Measurements from ENCODE around the gene ABCG4. TPM values are rescaled to one million over a fixed set of nuclear protein-coding genes. Genes with fewer than 3 reads are reported as not detected.

ABCG4 gene
- total RNA-seq, 1 experiment from 2014 or later: 1.9 TPM

GRCh38 chr11:119205080-119205479 is 56.2 kb downstream of the ABCG4 start:
- intact Hi-C loops (cut with micrococcal nuclease): loop anchor here (5.0 kb wide), 1 partner anchor 267 kb away; no protein-coding TSS in a partner anchor
- H2AFZ ChIP-seq (ENCODE audit: low read depth, low read length, poor library complexity, severe bottlenecking): peak overlapping the region; percentile 91
- no peaks in the 10 kb centered on the region for H3K27me3 ChIP-seq (ENCODE audit: insufficient read depth, low read length)
- peak overlapping the region; percentile 87; the same call in 1 of the 2 replicates for H3K9ac ChIP-seq (ENCODE audit: low read length)
- no peak for DNase-seq (ENCODE audit: low read depth, low spot score)
- TSS peak; percentile 86 for BruUV-seq (replicated peaks)
- no peaks in the 10 kb centered on the region for H3K9me2 ChIP-seq (ENCODE audit: insufficient read depth)
- H3K27ac ChIP-seq (ENCODE audit: low read depth, low read length): no peak overlapping the region
- peaks cover 10 to 16% of the 10 kb centered on the region in 2 experiments for H3K4me1 ChIP-seq (ENCODE audit: control insufficient read depth in 1 of 2, insufficient read depth in 2 of 2, low read length in 2 of 2)
- no peak for ATAC-seq
- no peak for TF ChIP-seq EZH2phosphoT487 (IDR thresholded peaks at IDR 0.05; ENCODE audit: borderline replicate concordance)
- no peak for TF ChIP-seq ATF3 (IDR thresholded peaks at IDR 0.05)
- no peak for TF ChIP-seq SP1 (IDR thresholded peaks at IDR 0.05; ENCODE audit: low read depth)
- no peak for TF ChIP-seq SIN3A (IDR thresholded peaks at IDR 0.05; ENCODE audit: low read depth)
- TF ChIP-seq FOSL1 (IDR thresholded peaks at IDR 0.05; ENCODE audit: low read depth): no peak
- RAD21 ChIA-PET (ENCODE audit: low non-redundant PET in 1 of 2, low total read pairs in 2 of 2, uncharacterized antibody in 2 of 2, unreplicated experiment in 2 of 2): no interaction called here
- no peaks in the 10 kb centered on the region for H3K9me3 ChIP-seq (ENCODE audit: control insufficient read depth in 1 of 2, insufficient read depth in 1 of 2, low read depth in 1 of 2, low read length in 2 of 2)
- no peaks in the 10 kb centered on the region for H3K36me3 ChIP-seq (ENCODE audit: control insufficient read depth in 1 of 2, insufficient read depth in 2 of 2, low read length in 2 of 2)
- peaks cover 34% of the 10 kb centered on the region for H3K79me2 ChIP-seq (ENCODE audit: insufficient read depth, low read length)
- no peak overlapping the region; a peak in 1 of 4 replicates for H3K4me3 ChIP-seq (replicated peaks in 1 of 2; ENCODE audit: low read depth in 1 of 2, low read length in 2 of 2)
- CTCF ChIA-PET: interaction anchor here (1.2 kb wide), 1 partner anchor 70 kb away, joined by 3 read pairs; no protein-coding TSS in a partner anchor
- POLR2A ChIA-PET: interaction anchor here (1.0 kb wide), 1 partner anchor 78 kb away, joined by 3 read pairs; no protein-coding TSS in a partner anchor
- H4K20me1 ChIP-seq (ENCODE audit: insufficient read depth): no peaks in the 10 kb centered on the region
- peak overlapping the region; percentile 70 for H3K4me2 ChIP-seq (ENCODE audit: low read length)

- CTCF ChIA-PET: interaction anchor here (0.6 to 2.4 kb wide), 17 partner anchors 9 to 169 kb away, joined by 3 to 17 read pairs (median 5); partner anchors contain the start of genes C1QTNF5 and DPAGT1
- H3K27ac ChIP-seq (ENCODE audit: low read depth, low read length): peak within 1 kb of the TSS; percentile 80
- H3K4me1 ChIP-seq (ENCODE audit: control insufficient read depth in 1 of 2, insufficient read depth in 2 of 2, low read length in 2 of 2): peaks cover 10 to 16% of the 10 kb centered on the region in 2 experiments
- peak within 1 kb of the TSS; percentile 91 for H2AFZ ChIP-seq (ENCODE audit: low read depth, low read length, poor library complexity, severe bottlenecking)
- H3K27me3 ChIP-seq (ENCODE audit: insufficient read depth, low read length): no peaks in the 10 kb centered on the region
- peak; percentile 88 for ATAC-seq
- POLR2A ChIA-PET: interaction anchor here (0.6 to 1.0 kb wide), 3 partner anchors 77 to 227 kb away, joined by 3 to 5 read pairs (median 3); no protein-coding TSS in a partner anchor
- BruUV-seq (replicated peaks): no TSS peak
- intact Hi-C loops (cut with micrococcal nuclease): loop anchor here (5.0 kb wide), 1 partner anchor 266 kb away; no protein-coding TSS in a partner anchor
- H3K9me2 ChIP-seq (ENCODE audit: insufficient read depth): no peaks in the 10 kb centered on the region
- peak; percentile 78 for DNase-seq (ENCODE audit: low read depth, low spot score)
- H3K9ac ChIP-seq (ENCODE audit: low read length): peak within 1 kb of the TSS; percentile 87
- no peaks in the 10 kb centered on the region for H4K20me1 ChIP-seq (ENCODE audit: insufficient read depth)
- H3K4me2 ChIP-seq (ENCODE audit: low read length): peak within 1 kb of the TSS; percentile 70
- H3K36me3 ChIP-seq (ENCODE audit: control insufficient read depth in 1 of 2, insufficient read depth in 2 of 2, low read length in 2 of 2): no peaks in the 10 kb centered on the region
- RAD21 ChIA-PET (ENCODE audit: low non-redundant PET in 1 of 2, low total read pairs in 2 of 2, uncharacterized antibody in 2 of 2, unreplicated experiment in 2 of 2): no interaction called here
- H3K79me2 ChIP-seq (ENCODE audit: insufficient read depth, low read length): peaks cover 41% of the 10 kb centered on the region
- H3K4me3 ChIP-seq (replicated peaks in 1 of 2; ENCODE audit: low read depth in 1 of 2, low read length in 2 of 2): peak within 1 kb of the TSS; percentile 72 to 96
- H3K9me3 ChIP-seq (ENCODE audit: control insufficient read depth in 1 of 2, insufficient read depth in 1 of 2, low read depth in 1 of 2, low read length in 2 of 2): no peaks in the 10 kb centered on the region
- TF ChIP-seq RAD21 (IDR thresholded peaks at IDR 0.05; ENCODE audit: low read depth): peak; percentile 47
- no peak for TF ChIP-seq SRF (IDR thresholded peaks at IDR 0.05; ENCODE audit: low read depth)
- TF ChIP-seq EZH2 (IDR thresholded peaks at IDR 0.05): no peak
- TF ChIP-seq POLR2A (IDR thresholded peaks at IDR 0.05; ENCODE audit: borderline replicate concordance, extremely low read depth, insufficient read depth, insufficient read length): peak; percentile 21
- TF ChIP-seq, protein P1, sequence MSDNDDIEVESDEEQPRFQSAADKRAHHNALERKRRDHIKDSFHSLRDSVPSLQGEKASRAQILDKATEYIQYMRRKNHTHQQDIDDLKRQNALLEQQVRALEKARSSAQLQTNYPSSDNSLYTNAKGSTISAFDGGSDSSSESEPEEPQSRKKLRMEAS (IDR thresholded peaks at IDR 0.05): no peak
- TF ChIP-seq EGR1 (IDR thresholded peaks at IDR 0.05; ENCODE audit: low read depth): peak; percentile 29
- TF ChIP-seq SIN3A (IDR thresholded peaks at IDR 0.05; ENCODE audit: low read depth): 0 out of 2 replicates have a peak, but pooled peaks have one; percentile 5
- TF ChIP-seq EZH2phosphoT487 (IDR thresholded peaks at IDR 0.05; ENCODE audit: borderline replicate concordance): no peak
- peak; percentile 70 for TF ChIP-seq YY1 (IDR thresholded peaks at IDR 0.05; ENCODE audit: extremely low read depth, insufficient replicate concordance, low read depth, low read length)
- TF ChIP-seq JUND (IDR thresholded peaks at IDR 0.05): no peak
- TF ChIP-seq CEBPB (IDR thresholded peaks at IDR 0.05; ENCODE audit: low read depth): no peak
- TF ChIP-seq, protein P2, sequence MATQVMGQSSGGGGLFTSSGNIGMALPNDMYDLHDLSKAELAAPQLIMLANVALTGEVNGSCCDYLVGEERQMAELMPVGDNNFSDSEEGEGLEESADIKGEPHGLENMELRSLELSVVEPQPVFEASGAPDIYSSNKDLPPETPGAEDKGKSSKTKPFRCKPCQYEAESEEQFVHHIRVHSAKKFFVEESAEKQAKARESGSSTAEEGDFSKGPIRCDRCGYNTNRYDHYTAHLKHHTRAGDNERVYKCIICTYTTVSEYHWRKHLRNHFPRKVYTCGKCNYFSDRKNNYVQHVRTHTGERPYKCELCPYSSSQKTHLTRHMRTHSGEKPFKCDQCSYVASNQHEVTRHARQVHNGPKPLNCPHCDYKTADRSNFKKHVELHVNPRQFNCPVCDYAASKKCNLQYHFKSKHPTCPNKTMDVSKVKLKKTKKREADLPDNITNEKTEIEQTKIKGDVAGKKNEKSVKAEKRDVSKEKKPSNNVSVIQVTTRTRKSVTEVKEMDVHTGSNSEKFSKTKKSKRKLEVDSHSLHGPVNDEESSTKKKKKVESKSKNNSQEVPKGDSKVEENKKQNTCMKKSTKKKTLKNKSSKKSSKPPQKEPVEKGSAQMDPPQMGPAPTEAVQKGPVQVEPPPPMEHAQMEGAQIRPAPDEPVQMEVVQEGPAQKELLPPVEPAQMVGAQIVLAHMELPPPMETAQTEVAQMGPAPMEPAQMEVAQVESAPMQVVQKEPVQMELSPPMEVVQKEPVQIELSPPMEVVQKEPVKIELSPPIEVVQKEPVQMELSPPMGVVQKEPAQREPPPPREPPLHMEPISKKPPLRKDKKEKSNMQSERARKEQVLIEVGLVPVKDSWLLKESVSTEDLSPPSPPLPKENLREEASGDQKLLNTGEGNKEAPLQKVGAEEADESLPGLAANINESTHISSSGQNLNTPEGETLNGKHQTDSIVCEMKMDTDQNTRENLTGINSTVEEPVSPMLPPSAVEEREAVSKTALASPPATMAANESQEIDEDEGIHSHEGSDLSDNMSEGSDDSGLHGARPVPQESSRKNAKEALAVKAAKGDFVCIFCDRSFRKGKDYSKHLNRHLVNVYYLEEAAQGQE (IDR thresholded peaks at IDR 0.05; ENCODE audit: low read depth): no peak
Observed at GRCh38 chr11:119205574-119206510, 57.0 kb downstream of the ABCG4 start, which contains the start of gene CBL. CBL (plus strand) TSS chr11:119206339; CDS start chr11:119206418, 79 bp downstream.
